ENCODE results near the gene HOXD1.
A peak's percentile ranks its signal among the peaks of the same experiment; 100 is the strongest.

HOXD1 gene

DNA sequence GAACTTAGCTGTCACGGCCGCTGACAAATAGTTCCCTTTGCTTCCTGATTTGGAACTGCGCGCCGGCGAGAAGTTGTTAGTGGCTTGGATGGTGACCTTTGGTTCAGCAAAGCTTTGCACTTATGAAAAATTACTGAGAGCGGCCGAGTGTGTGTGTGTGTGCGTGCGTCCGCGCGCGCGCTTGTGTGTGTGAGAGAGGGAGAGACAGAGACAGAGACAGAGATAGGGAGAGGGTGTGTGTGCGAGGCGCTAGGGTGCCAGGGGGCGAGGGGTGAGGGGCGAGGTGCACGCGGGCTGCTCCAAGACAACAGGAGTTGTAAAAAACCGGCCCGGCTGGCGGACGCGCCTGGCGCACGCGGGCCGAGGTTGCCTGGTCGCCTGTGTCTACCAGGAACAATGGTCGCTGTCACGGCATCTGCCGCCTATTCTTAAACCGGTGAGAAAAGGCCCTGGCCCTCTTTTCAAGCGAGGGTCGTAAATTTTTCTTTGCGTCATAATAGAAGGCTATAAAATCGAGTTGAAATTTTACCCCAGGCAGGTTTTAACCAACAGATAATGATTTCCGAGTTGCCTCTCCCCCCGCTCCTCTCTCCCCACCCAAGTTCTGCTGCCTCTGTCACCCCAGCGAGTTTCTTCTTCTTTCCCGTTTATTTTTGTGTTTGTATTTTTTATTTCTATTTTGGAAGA is 30.8 kb upstream of the HOXD1 start:
- Histone ChIP-seq H3K36me3 (no peaks in the 10 kb centered on the region), H3K27ac (no peak overlapping the region), H3K27me3 (ENCODE audit: insufficient read depth, low read depth, severe bottlenecking) (peaks cover 94% of the 10 kb centered on the region), H3K9me3 (ENCODE audit: severe bottlenecking) (peaks cover 19% of the 10 kb centered on the region), H3K4me3 (ENCODE audit: low read depth, low read length) (peak overlapping the region; percentile 31)
- DNase-seq, result no peak
- TF ChIP-seq, protein P1, sequence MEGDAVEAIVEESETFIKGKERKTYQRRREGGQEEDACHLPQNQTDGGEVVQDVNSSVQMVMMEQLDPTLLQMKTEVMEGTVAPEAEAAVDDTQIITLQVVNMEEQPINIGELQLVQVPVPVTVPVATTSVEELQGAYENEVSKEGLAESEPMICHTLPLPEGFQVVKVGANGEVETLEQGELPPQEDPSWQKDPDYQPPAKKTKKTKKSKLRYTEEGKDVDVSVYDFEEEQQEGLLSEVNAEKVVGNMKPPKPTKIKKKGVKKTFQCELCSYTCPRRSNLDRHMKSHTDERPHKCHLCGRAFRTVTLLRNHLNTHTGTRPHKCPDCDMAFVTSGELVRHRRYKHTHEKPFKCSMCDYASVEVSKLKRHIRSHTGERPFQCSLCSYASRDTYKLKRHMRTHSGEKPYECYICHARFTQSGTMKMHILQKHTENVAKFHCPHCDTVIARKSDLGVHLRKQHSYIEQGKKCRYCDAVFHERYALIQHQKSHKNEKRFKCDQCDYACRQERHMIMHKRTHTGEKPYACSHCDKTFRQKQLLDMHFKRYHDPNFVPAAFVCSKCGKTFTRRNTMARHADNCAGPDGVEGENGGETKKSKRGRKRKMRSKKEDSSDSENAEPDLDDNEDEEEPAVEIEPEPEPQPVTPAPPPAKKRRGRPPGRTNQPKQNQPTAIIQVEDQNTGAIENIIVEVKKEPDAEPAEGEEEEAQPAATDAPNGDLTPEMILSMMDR (IDR thresholded peaks at IDR 0.05; ENCODE audit: low read depth, low read length), result no peak

DNA sequence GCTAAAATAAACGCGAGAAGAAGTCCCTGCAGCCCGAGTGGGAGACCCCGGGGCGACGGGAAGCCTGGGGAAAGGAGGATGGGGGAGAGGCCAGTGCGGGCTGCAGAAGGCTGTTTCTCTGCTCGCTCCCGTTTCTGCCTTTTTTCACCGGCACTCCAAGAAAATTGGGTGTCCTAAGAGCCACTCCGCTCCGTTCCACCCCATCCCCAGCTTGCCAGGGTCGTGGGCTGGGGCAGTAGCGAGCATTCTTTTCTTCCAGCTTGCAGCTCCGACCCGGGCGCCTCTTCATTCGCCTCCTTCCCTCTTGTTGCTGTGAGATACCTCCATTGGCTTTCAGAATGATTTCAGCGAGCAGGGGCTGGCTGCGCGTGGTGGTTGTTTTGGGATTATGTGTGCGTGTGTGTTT is 30.3 kb upstream of the HOXD1 start:
- H3K4me3 ChIP-seq (ENCODE audit: low read depth, low read length), result peak overlapping the region; percentile 31
- H3K27me3 ChIP-seq (ENCODE audit: insufficient read depth, low read depth, severe bottlenecking), result peaks cover 94% of the 10 kb centered on the region
- DNase-seq, result no peak

DNA sequence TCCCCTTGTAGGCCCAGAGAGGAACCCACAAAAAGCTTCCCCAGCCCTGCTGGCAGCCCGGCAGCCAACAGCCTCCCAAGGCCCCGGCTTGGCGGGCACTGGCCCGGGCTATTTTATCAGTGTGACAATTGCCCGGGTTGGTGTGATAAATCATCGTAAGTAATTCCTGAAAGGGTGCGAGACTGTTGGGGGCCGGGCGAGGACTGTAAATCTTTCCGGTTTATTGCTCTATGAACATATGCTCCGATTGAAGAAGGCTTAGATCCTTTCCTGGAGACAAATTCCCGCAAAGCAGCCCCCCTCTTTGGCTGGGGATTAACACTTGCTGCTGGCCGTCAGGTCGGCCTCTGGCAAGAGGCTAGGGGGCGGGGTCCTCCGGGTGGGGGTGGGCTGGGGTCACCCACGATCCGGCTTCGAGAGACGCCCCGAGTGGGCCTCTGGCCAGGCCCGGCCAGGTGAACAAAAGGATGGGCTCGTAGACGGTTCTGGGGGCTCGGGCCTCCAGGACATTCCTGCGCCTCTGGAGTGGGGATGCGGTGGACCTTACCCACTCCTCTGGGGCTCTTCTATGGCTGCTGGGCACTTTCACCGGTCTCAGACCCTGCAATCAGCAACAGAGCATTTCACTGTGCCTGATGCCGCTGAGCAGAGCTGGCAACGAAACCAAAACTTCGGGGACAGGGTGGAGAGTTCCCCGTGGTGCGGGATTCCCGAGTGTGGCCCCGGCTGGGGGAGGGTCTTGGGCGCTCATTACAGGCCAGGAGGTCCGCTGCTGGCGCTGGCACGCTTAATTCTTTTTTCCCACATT is 29.4 kb upstream of the HOXD1 start:
- TF ChIP-seq, protein P1 (IDR thresholded peaks at IDR 0.05; ENCODE audit: low read depth, low read length), result no peak
- peaks cover 98% of the 10 kb centered on the region for H3K27me3 ChIP-seq (ENCODE audit: insufficient read depth, low read depth, severe bottlenecking)
- no peak overlapping the region for H3K27ac ChIP-seq
- H3K9me3 ChIP-seq (ENCODE audit: severe bottlenecking), result peaks cover 21% of the 10 kb centered on the region
- DNase-seq, result peak; percentile 76
- no peaks in the 10 kb centered on the region for H3K36me3 ChIP-seq
- no peak overlapping the region for H3K4me3 ChIP-seq (ENCODE audit: low read depth, low read length)

More for the DNA sequence above, 30.3 kb upstream of the HOXD1 start:
- TF ChIP-seq, protein P1 (IDR thresholded peaks at IDR 0.05; ENCODE audit: low read depth, low read length), result no peak
- Histone ChIP-seq H3K36me3 (no peaks in the 10 kb centered on the region), H3K27ac (no peak overlapping the region), H3K9me3 (ENCODE audit: severe bottlenecking) (peaks cover 19% of the 10 kb centered on the region)

DNA sequence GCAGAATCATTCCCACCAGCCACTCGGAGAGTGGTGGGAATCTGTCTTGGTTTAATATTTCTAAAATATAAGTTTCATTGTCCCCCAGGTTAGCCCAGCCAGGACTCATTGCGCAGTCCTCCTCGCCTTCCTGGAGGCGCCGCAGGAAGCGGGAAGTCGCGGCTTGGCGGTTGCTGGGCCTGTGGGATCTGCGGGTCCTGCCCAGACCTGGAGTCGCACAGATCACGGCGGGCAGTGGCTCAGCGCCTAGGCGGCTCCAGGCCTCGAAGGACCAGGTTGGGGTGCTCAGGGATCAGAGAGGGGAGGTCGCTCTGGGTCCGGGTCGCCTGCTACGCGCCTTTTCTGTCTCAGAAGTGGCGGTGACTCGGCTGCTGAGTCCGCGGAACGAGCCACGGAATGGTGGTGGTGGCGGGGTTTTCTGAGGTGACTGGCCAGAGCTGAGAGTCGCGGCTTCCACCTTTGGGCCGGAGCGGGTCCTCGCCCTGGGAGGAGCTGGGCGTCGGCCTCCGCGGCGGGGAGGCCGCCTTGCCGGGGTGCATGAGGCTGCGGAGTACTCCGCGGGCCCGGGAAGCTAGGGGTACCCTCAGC is 28.7 kb upstream of the HOXD1 start:
- Histone ChIP-seq H3K27ac (no peak overlapping the region), H3K4me3 (ENCODE audit: low read depth, low read length) (no peak overlapping the region), H3K27me3 (ENCODE audit: insufficient read depth, low read depth, severe bottlenecking) (peaks cover 98% of the 10 kb centered on the region), H3K36me3 (no peaks in the 10 kb centered on the region), H3K9me3 (ENCODE audit: severe bottlenecking) (peaks cover 25% of the 10 kb centered on the region)
- TF ChIP-seq, protein P1 (IDR thresholded peaks at IDR 0.05; ENCODE audit: low read depth, low read length), result no peak
- no peak for DNase-seq

DNA sequence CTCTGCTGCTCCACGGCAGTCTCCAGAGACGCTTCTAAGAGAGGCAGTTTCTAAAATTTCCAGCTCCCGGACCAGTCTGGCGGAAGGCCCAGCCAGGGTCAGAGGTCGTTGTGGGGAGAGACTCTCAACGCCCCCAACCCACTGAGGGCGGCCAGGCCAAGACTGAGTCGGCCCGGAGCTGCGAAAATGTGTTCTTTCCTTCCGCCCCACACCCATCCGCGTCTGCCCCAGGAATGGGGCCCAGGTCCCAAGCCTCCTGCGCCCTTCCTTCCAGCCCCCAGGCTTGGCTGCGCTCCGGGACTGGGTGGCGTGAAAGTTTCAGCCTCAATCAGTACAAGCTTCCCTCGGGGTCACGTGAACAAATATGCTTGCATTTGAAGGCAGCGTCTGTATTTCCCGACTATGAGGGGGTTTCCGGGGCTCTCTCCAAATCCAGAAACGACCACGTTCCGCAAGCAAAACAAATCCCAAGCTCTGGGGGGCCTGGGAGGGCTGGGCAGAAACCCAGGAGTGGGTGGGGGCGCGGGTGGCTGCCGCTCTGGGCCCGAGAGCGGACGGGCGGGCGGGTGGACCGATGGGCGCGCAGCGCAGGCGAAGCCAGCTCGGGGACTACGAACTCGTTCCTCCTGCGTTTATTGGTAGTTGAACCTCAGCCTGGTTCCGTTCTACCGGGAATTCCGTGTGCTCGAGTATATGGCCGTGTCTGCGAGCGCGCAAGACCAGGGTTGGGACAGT is 28.1 kb upstream of the HOXD1 start:
- peaks cover 98% of the 10 kb centered on the region for H3K27me3 ChIP-seq (ENCODE audit: insufficient read depth, low read depth, severe bottlenecking)
- TF ChIP-seq, protein P1 (IDR thresholded peaks at IDR 0.05; ENCODE audit: low read depth, low read length), result no peak
- no peak for DNase-seq
- no peak overlapping the region for H3K27ac ChIP-seq
- no peaks in the 10 kb centered on the region for H3K36me3 ChIP-seq
- no peak overlapping the region for H3K4me3 ChIP-seq (ENCODE audit: low read depth, low read length)
- H3K9me3 ChIP-seq (ENCODE audit: severe bottlenecking), result peaks cover 31% of the 10 kb centered on the region
